Stimulated activated effector memory CD8-positive, alpha-beta T cell treated with anti-CD3 and anti-CD28 coated beads, Interleukin-12 subunit alpha, Interleukin-12 subunit beta, amount 100 ng/mL, for 72 hours (primary cell): ENCODE results near the gene KLHL8.
A peak's percentile ranks its signal among the peaks of the same experiment; 100 is the strongest.
"Not testable (repeated sequence)": the region's sequence is repeated elsewhere in the genome, so short reads cannot be mapped to it uniquely, and the experiment has no call there.

Source experiments
- ATAC-seq: fragments of 150-1000 bp; cut with Tn5 transposase; 2 replicates; pipeline ENCODE4 v1.10.0; 2021
- DNase-seq, 2 donors: peaks; one replicate each; pipeline ENCODE4 v3.0.0; 2021 to 2022; ENCODE audit warnings: low spot score in 2 of 2
- H3K27ac Mint-ChIP-seq: one replicate; pipeline ENCODE4 v1.8.0; 2022; ENCODE audit warnings: mild to moderate bottlenecking, mixed read lengths
- H3K36me3 Mint-ChIP-seq: one replicate; pipeline ENCODE4 v1.8.0; 2022; ENCODE audit warnings: mild to moderate bottlenecking, mixed read lengths
- H3K4me1 Mint-ChIP-seq: one replicate; pipeline ENCODE4 v1.8.0; 2022; ENCODE audit warnings: mixed read lengths
- H3K4me3 Mint-ChIP-seq: one replicate; pipeline ENCODE4 v1.8.0; 2022; ENCODE audit warnings: mild to moderate bottlenecking, mixed read lengths
- H3K9me3 Mint-ChIP-seq: one replicate; pipeline ENCODE4 v1.8.0; 2022; ENCODE audit warnings: mixed read lengths

KLHL8 gene

GRCh38 chr4:87239194-87239593 lies 18.8 kb upstream of the KLHL8 start:
- H3K4me3 Mint-ChIP-seq: no peak overlapping the region
- H3K27ac Mint-ChIP-seq: no peak overlapping the region

GRCh38 chr4:87236861-87237260 lies 16.4 kb upstream of the KLHL8 start:
- peaks cover 7% of the 10 kb centered on the region for H3K4me1 Mint-ChIP-seq
- ATAC-seq: no peak
- no peak for DNase-seq
- H3K27ac Mint-ChIP-seq: no peak overlapping the region
- H3K4me3 Mint-ChIP-seq: no peak overlapping the region
- H3K36me3 Mint-ChIP-seq: no peaks in the 10 kb centered on the region
- H3K9me3 Mint-ChIP-seq: no peaks in the 10 kb centered on the region

More at GRCh38 chr4:87239194-87239593, 18.8 kb upstream of the KLHL8 start:
- peaks cover 7% of the 10 kb centered on the region for H3K4me1 Mint-ChIP-seq
- H3K9me3 Mint-ChIP-seq: peaks cover 16% of the 10 kb centered on the region
- no peaks in the 10 kb centered on the region for H3K36me3 Mint-ChIP-seq
- ATAC-seq (no peak), DNase-seq (no peak)

- peak overlapping the region; percentile 68 for H3K4me3 Mint-ChIP-seq
- no peaks in the 10 kb centered on the region for H3K36me3 Mint-ChIP-seq
- ATAC-seq (no peak), DNase-seq (no peak)
- H3K4me1 Mint-ChIP-seq: peaks cover 7% of the 10 kb centered on the region
- H3K9me3 Mint-ChIP-seq: no peaks in the 10 kb centered on the region
- peak overlapping the region; percentile 77 for H3K27ac Mint-ChIP-seq
Measured at GRCh38 chr4:87235020-87235671, 14.7 kb upstream of the KLHL8 start.

- Mint-ChIP-seq H3K4me1 (peaks cover 7% of the 10 kb centered on the region), H3K4me3 (no peak overlapping the region), H3K9me3 (no peaks in the 10 kb centered on the region), H3K36me3 (no peaks in the 10 kb centered on the region), H3K27ac (no peak overlapping the region)
- DNase-seq (no peak), ATAC-seq (no peak)
Measured at GRCh38 chr4:87232216-87232615, 11.8 kb upstream of the KLHL8 start.

- ATAC-seq (no peak), DNase-seq (no peak)
- Mint-ChIP-seq H3K27ac (no peak overlapping the region), H3K4me1 (peaks cover 6% of the 10 kb centered on the region), H3K4me3 (no peak overlapping the region), H3K36me3 (no peaks in the 10 kb centered on the region), H3K9me3 (no peaks in the 10 kb centered on the region)
Measured at GRCh38 chr4:87230806-87231205, 10.4 kb upstream of the KLHL8 start.

GRCh38 chr4:87229979-87230378 lies 9.6 kb upstream of the KLHL8 start:
- H3K4me3 Mint-ChIP-seq: no peak overlapping the region
- no peak overlapping the region for H3K27ac Mint-ChIP-seq

GRCh38 chr4:87228262-87228860 lies 7.9 kb upstream of the KLHL8 start:
- Mint-ChIP-seq H3K27ac (no peak overlapping the region), H3K9me3 (no peaks in the 10 kb centered on the region), H3K4me1 (no peaks in the 10 kb centered on the region), H3K4me3 (no peak overlapping the region), H3K36me3 (no peaks in the 10 kb centered on the region)
- ATAC-seq: no peak
- DNase-seq: no peak

More at GRCh38 chr4:87229979-87230378, 9.6 kb upstream of the KLHL8 start:
- Mint-ChIP-seq H3K9me3 (no peaks in the 10 kb centered on the region), H3K36me3 (no peaks in the 10 kb centered on the region), H3K4me1 (no peaks in the 10 kb centered on the region)
- DNase-seq: no peak
- ATAC-seq: no peak

GRCh38 chr4:87227751-87228151 lies 7.3 kb upstream of the KLHL8 start:
- no peaks in the 10 kb centered on the region for H3K9me3 Mint-ChIP-seq
- DNase-seq: no peak
- H3K36me3 Mint-ChIP-seq: no peaks in the 10 kb centered on the region
- no peak overlapping the region for H3K27ac Mint-ChIP-seq
- ATAC-seq: no peak
- no peak overlapping the region for H3K4me3 Mint-ChIP-seq
- H3K4me1 Mint-ChIP-seq: no peaks in the 10 kb centered on the region

GRCh38 chr4:87225936-87226335 lies 5.5 kb upstream of the KLHL8 start:
- Mint-ChIP-seq H3K27ac (no peak overlapping the region), H3K36me3 (no peaks in the 10 kb centered on the region), H3K4me1 (no peaks in the 10 kb centered on the region), H3K4me3 (no peak overlapping the region), H3K9me3 (no peaks in the 10 kb centered on the region)
- no peak for ATAC-seq
- DNase-seq: no peak

- Mint-ChIP-seq H3K4me3 (no peak overlapping the region), H3K9me3 (no peaks in the 10 kb centered on the region), H3K4me1 (peaks cover 2% of the 10 kb centered on the region), H3K27ac (no peak overlapping the region), H3K36me3 (peaks cover 5% of the 10 kb centered on the region)
- DNase-seq: no peak
- no peak for ATAC-seq
Measured at GRCh38 chr4:87224141-87224923, 3.9 kb upstream of the KLHL8 start.

GRCh38 chr4:87219632-87220093 lies 755 bp downstream of the KLHL8 start:
- DNase-seq: peak; percentile 48 to 85
- ATAC-seq: peak; percentile 53
- Mint-ChIP-seq H3K4me3 (peak overlapping the region; percentile 82), H3K36me3 (peaks cover 5% of the 10 kb centered on the region), H3K9me3 (no peaks in the 10 kb centered on the region), H3K27ac (peak overlapping the region; percentile 84), H3K4me1 (peaks cover 7% of the 10 kb centered on the region)

GRCh38 chr4:87217235-87217763 lies 3.1 kb downstream of the KLHL8 start:
- ATAC-seq, H3K4me3 Mint-ChIP-seq, H3K4me1 Mint-ChIP-seq: not testable (repeated sequence)

GRCh38 chr4:87216469-87216868 lies 3.9 kb downstream of the KLHL8 start:
- DNase-seq (no peak), ATAC-seq (no peak)
- Mint-ChIP-seq H3K4me3 (no peak overlapping the region), H3K9me3 (no peaks in the 10 kb centered on the region), H3K4me1 (peaks cover 7% of the 10 kb centered on the region), H3K36me3 (peaks cover 5% of the 10 kb centered on the region), H3K27ac (no peak overlapping the region)

More at GRCh38 chr4:87217235-87217763, 3.1 kb downstream of the KLHL8 start:
- not testable (repeated sequence) for H3K27ac Mint-ChIP-seq, H3K9me3 Mint-ChIP-seq, H3K36me3 Mint-ChIP-seq, DNase-seq

- Mint-ChIP-seq H3K4me1 (peaks cover 6% of the 10 kb centered on the region), H3K9me3 (no peaks in the 10 kb centered on the region), H3K27ac (no peak overlapping the region), H3K4me3 (no peak overlapping the region), H3K36me3 (no peaks in the 10 kb centered on the region)
- ATAC-seq (no peak), DNase-seq (no peak)
Measured at GRCh38 chr4:87213421-87214075, 6.9 kb downstream of the KLHL8 start.
